NAMALWA (cell line): ENCODE results near the gene ZNF521.

Experiments
- DNase-seq: peaks from one replicate; pipeline ENCODE4 v3.0.0-alpha.2; 2015; ENCODE audit warnings: low spot score

ZNF521 gene

GRCh38 chr18:25250474-25250851 is 101.5 kb downstream of the ZNF521 start:
- DNase-seq = no peak

GRCh38 chr18:25248755-25249154 is 103.2 kb downstream of the ZNF521 start:
- no peak for DNase-seq

- no peak for DNase-seq
Observed at GRCh38 chr18:25247725-25248124, 104.2 kb downstream of the ZNF521 start.

- no peak for DNase-seq
Observed at GRCh38 chr18:25244924-25245698, 106.9 kb downstream of the ZNF521 start.

GRCh38 chr18:25244170-25244569 is 107.8 kb downstream of the ZNF521 start:
- no peak for DNase-seq

GRCh38 chr18:25243754-25244153 is 108.2 kb downstream of the ZNF521 start:
- DNase-seq = no peak

GRCh38 chr18:25243257-25243656 is 108.7 kb downstream of the ZNF521 start:
- no peak for DNase-seq

GRCh38 chr18:25240420-25240770 is 111.6 kb downstream of the ZNF521 start:
- DNase-seq = no peak

GRCh38 chr18:25239581-25240419 is 112.2 kb downstream of the ZNF521 start:
- DNase-seq = no peak

- no peak for DNase-seq
Observed at GRCh38 chr18:25239151-25239550, 112.8 kb downstream of the ZNF521 start.

- no peak for DNase-seq
Observed at GRCh38 chr18:25237571-25238267, 114.2 kb downstream of the ZNF521 start.

GRCh38 chr18:25236736-25237135 is 115.2 kb downstream of the ZNF521 start:
- no peak for DNase-seq

GRCh38 chr18:25235401-25236042 is 116.4 kb downstream of the ZNF521 start:
- DNase-seq = peak; percentile 19

- DNase-seq = no peak
Observed at GRCh38 chr18:25234740-25235345, 117.1 kb downstream of the ZNF521 start.

GRCh38 chr18:25234322-25234639 is 117.7 kb downstream of the ZNF521 start:
- DNase-seq = no peak

GRCh38 chr18:25233528-25234321 is 118.2 kb downstream of the ZNF521 start:
- no peak for DNase-seq

- DNase-seq = no peak
Observed at GRCh38 chr18:25231327-25231691, 120.7 kb downstream of the ZNF521 start.

GRCh38 chr18:25230658-25231326 is 121.2 kb downstream of the ZNF521 start:
- no peak for DNase-seq

- no peak for DNase-seq
Observed at GRCh38 chr18:25229920-25230319, 122.0 kb downstream of the ZNF521 start.

- DNase-seq = no peak
Observed at GRCh38 chr18:25229081-25229480, 122.9 kb downstream of the ZNF521 start.

GRCh38 chr18:25228410-25228809 is 123.6 kb downstream of the ZNF521 start:
- DNase-seq = no peak
